DND-41 (cell line): ENCODE measurements around the gene MBD6.

Experiments
- ATAC-seq: fragments of 200-7000 bp; cut with Tn5 transposase; 3 replicates; pipeline ENCODE4 v1.9.1; 2021; ENCODE audit warnings: low read depth; ENCODE audit not compliant: insufficient read depth
- DNase-seq: peaks from one replicate; pipeline ENCODE4 v3.0.0-alpha.2; 2020
- H2AFZ ChIP-seq: 2 replicates; pipeline ENCODE4 v1.6.0; 2012; ENCODE audit warnings: low read depth, low read length
- H3K27ac ChIP-seq: 2 replicates; pipeline ENCODE4 v1.5.1; 2012; ENCODE audit warnings: low read length, inconsistent platforms
- H3K27me3 ChIP-seq: fragments of 200-600 bp; sonication (generic); 2 replicates; pipeline ENCODE4 v1.6.0; 2012; ENCODE audit warnings: low read length, mild to moderate bottlenecking, inconsistent platforms; ENCODE audit not compliant: insufficient read depth, poor library complexity
- H3K36me3 ChIP-seq: 2 replicates; pipeline ENCODE4 v1.5.1; 2012; ENCODE audit warnings: low read length, inconsistent platforms; ENCODE audit not compliant: insufficient read depth
- H3K4me1 ChIP-seq: 2 replicates; pipeline ENCODE4 v1.5.1; 2012; ENCODE audit warnings: mild to moderate bottlenecking, low read length; ENCODE audit not compliant: insufficient read depth
- H3K4me2 ChIP-seq: 2 replicates; pipeline ENCODE4 v1.6.0; 2012; ENCODE audit warnings: mild to moderate bottlenecking, moderate library complexity, low read length, inconsistent platforms; ENCODE audit not compliant: insufficient read depth
- H3K4me3 ChIP-seq, 2 experiments: fragments of 200-600 bp in 1 of 2; shearing (Covaris generic) in 1 of 2; 2 replicates each; pipeline ENCODE4 v1.5.1; 2012 to 2016; ENCODE audit warnings: inconsistent platforms in 2 of 2, low read length in 2 of 2, mild to moderate bottlenecking in 2 of 2, low read depth in 1 of 2, moderate library complexity in 1 of 2
- H3K79me2 ChIP-seq: 2 replicates; pipeline ENCODE4 v1.6.0; 2012; ENCODE audit warnings: low read length, inconsistent platforms; ENCODE audit not compliant: insufficient read depth
- H3K9ac ChIP-seq: 2 replicates; pipeline ENCODE4 v1.6.0; 2012; ENCODE audit warnings: low read depth, mild to moderate bottlenecking, inconsistent platforms, low read length, moderate library complexity
- H3K9me3 ChIP-seq: 2 replicates; pipeline ENCODE4 v1.5.1; 2012; ENCODE audit warnings: low read length, moderate library complexity, mild to moderate bottlenecking, inconsistent platforms; ENCODE audit not compliant: insufficient read depth, severe bottlenecking
- H4K20me1 ChIP-seq: 2 replicates; pipeline ENCODE4 v1.6.0; 2012; ENCODE audit warnings: low read length; ENCODE audit not compliant: insufficient read depth
- EZH2 ChIP-seq: IDR thresholded peaks from 3 replicates; pipeline ENCODE4 v1.6.1; 2012; ENCODE audit warnings: borderline replicate concordance, low read depth, mild to moderate bottlenecking, moderate library complexity, low read length, inconsistent platforms; ENCODE audit not compliant: severe bottlenecking
- TF ChIP-seq, protein P1 (sequence below): IDR thresholded peaks from 2 replicates; pipeline ENCODE4 v1.5.1; 2012; ENCODE audit warnings: borderline replicate concordance, low read length, moderate library complexity, mild to moderate bottlenecking; ENCODE audit not compliant: poor library complexity, severe bottlenecking; ENCODE audit errors: extremely low read depth

The MBD6 gene

GRCh38 chr12:57524814-57525614 lies 2.4 kb downstream of the MBD6 start:
- Histone ChIP-seq H3K4me1 (peaks cover 54% of the 10 kb centered on the region), H3K4me3 (peak overlapping the region in 1 of 2 experiments; percentile 86; a peak in 3 of 4 replicates), H3K27ac (peak overlapping the region; percentile 92), H3K4me2 (peak overlapping the region; percentile 72), H3K79me2 (peaks cover 53% of the 10 kb centered on the region), H3K9ac (peak overlapping the region; percentile 60), H2AFZ (no peak overlapping the region), H3K27me3 (no peaks in the 10 kb centered on the region), H3K36me3 (peaks cover 67% of the 10 kb centered on the region), H3K9me3 (no peaks in the 10 kb centered on the region), H4K20me1 (peaks cover 31% of the 10 kb centered on the region)
- no peak for ATAC-seq
- DNase-seq, result no peak
- TF ChIP-seq, protein P1, sequence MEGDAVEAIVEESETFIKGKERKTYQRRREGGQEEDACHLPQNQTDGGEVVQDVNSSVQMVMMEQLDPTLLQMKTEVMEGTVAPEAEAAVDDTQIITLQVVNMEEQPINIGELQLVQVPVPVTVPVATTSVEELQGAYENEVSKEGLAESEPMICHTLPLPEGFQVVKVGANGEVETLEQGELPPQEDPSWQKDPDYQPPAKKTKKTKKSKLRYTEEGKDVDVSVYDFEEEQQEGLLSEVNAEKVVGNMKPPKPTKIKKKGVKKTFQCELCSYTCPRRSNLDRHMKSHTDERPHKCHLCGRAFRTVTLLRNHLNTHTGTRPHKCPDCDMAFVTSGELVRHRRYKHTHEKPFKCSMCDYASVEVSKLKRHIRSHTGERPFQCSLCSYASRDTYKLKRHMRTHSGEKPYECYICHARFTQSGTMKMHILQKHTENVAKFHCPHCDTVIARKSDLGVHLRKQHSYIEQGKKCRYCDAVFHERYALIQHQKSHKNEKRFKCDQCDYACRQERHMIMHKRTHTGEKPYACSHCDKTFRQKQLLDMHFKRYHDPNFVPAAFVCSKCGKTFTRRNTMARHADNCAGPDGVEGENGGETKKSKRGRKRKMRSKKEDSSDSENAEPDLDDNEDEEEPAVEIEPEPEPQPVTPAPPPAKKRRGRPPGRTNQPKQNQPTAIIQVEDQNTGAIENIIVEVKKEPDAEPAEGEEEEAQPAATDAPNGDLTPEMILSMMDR, result no peak
- no peak for TF ChIP-seq EZH2

GRCh38 chr12:57525615-57526383 lies 3.2 kb downstream of the MBD6 start:
- H2AFZ ChIP-seq, result no peak overlapping the region
- TF ChIP-seq EZH2, result no peak
- TF ChIP-seq, protein P1, result no peak
- H4K20me1 ChIP-seq, result peaks cover 33% of the 10 kb centered on the region
- H3K79me2 ChIP-seq, result peaks cover 50% of the 10 kb centered on the region
- no peak overlapping the region for H3K4me3 ChIP-seq
- no peaks in the 10 kb centered on the region for H3K27me3 ChIP-seq
- H3K4me2 ChIP-seq, result peak overlapping the region; percentile 72
- no peak for DNase-seq
- ATAC-seq, result no peak
- H3K27ac ChIP-seq, result no peak overlapping the region; the same call in 1 of the 2 replicates
- no peaks in the 10 kb centered on the region for H3K9me3 ChIP-seq
- H3K36me3 ChIP-seq, result peaks cover 72% of the 10 kb centered on the region
- H3K9ac ChIP-seq, result no peak overlapping the region
- peaks cover 53% of the 10 kb centered on the region for H3K4me1 ChIP-seq

- ATAC-seq (no peak), DNase-seq (no peak)
- no peak overlapping the region for H2AFZ ChIP-seq
- H3K79me2 ChIP-seq, result peaks cover 50% of the 10 kb centered on the region
- H3K36me3 ChIP-seq, result peaks cover 79% of the 10 kb centered on the region
- peak overlapping the region; percentile 3; the same call in 1 of the 2 replicates for H3K27ac ChIP-seq
- no peaks in the 10 kb centered on the region for H3K27me3 ChIP-seq
- TF ChIP-seq EZH2, result no peak
- TF ChIP-seq, protein P1, result no peak
- peaks cover 33% of the 10 kb centered on the region for H4K20me1 ChIP-seq
- H3K4me3 ChIP-seq, result no peak overlapping the region
- no peak overlapping the region for H3K9ac ChIP-seq
- H3K9me3 ChIP-seq, result no peaks in the 10 kb centered on the region
- H3K4me1 ChIP-seq, result peaks cover 45% of the 10 kb centered on the region
- H3K4me2 ChIP-seq, result no peak overlapping the region
These were observed 4.0 kb downstream of the MBD6 start for GRCh38 chr12:57526477-57527126.
